ENCODE results near the gene JAKMIP1.
"Not testable (repeated sequence)": the region's sequence is repeated elsewhere in the genome, so short reads cannot be mapped to it uniquely, and the experiment has no call there.

The JAKMIP1 gene

DNA sequence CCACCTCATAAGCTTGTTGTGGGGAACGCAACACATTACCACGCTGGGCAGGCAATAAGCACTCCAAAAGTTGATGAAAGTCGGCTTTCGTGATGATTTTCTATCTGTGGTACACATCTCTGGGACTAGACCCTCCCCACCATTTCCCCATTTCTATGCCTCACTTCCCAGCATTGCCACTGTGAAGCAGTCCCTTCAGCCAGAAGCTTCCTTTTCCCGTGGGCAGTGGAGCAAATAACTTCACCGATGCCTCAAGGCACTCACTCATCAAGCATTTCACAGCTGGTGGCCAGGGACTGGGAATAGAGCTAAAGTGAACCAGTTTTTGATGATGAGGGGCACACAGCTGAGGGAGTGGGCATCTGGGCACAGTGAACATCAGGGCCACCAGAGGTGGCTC lies 201.0 kb downstream of the JAKMIP1 start:
- in situ Hi-C loops (cut with MboI; ENCODE audit: low sequenced_read_pairs): no loop called here

DNA sequence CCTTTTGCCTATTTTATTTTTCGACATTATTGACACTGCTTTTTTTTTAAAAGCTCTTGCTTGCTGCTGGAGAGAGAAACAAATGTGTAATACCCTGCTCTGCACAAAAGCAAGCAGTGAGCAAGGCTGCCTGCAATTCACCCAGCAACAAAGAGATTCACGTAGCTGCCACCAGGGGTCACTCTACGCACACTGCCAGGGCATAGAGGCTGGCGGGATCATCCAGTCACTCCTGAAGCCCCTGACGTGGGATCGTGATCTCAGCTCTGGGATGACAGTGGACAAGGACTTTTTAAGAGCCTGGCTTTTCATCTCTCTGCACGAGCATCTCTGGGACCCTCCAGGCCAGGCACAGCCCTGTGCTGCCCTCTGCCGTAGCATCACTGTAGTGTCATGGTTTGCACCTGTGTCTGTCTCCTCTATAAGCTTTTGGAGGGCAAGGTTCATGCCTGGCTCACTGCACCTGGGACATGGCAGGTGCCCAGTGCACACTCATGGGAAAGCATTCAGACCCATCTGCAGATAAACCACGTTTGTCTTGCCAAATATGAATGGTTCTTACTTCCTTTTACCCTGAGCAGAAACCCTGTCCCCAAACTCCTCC lies 201.9 kb downstream of the JAKMIP1 start:
- in situ Hi-C loops (cut with MboI; ENCODE audit: low sequenced_read_pairs): no loop called here

DNA sequence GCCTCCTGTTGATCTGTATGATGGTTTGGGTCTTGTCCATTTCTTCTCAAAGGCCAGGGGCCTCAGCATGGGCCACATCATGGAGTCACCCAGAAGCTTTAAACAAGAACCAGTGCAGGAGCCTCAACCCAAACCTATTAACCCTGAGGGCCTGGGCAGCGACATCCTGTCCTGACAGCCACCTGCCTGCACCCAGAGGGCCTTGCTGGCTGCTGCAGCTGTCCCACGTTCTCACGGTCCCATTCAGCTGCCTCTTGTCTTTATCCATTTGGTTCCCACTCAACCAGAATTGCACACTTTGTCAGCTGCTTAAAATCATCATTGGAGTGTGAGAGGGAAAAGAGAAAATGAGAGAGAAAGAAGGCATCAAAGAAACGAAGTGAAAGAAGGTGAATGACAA lies 203.7 kb downstream of the JAKMIP1 start:
- in situ Hi-C loops (cut with MboI; ENCODE audit: low sequenced_read_pairs): no loop called here

DNA sequence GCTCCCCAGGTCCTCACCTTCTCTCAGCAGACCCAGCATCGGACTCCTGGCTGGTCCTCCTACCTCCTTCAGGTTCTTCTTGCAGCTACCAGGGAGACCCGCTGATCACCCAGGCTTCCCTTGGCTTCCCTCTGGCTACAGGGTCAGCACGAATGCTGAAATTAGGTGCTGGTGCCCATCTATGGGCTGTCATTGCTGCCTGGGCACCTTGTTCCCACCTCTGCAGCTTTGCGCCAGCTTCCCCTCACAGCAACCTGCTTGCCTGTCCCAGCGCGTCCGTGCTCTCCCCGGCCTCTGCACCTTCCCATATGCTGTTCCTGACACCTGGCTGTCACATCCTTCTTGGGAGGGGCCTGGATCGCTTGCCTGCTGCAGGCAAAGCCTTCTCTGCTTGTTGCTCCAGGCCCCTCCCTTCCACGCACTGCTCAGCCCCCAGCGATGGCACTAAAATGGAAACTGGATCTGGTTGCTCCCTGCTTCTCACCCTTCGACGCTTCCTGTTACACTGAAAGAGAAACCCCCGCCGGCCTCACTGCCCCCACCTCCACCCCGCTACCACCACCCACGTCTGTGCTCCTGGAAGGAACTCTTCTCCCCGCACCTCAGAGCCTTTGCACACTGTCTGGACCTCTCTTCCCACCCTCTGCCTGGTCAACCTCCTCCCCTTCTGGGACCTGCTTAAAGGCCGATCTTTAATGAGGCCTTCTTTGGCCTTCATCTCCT lies 204.3 kb downstream of the JAKMIP1 start:
- in situ Hi-C loops (cut with MboI; ENCODE audit: low sequenced_read_pairs): no loop called here

DNA sequence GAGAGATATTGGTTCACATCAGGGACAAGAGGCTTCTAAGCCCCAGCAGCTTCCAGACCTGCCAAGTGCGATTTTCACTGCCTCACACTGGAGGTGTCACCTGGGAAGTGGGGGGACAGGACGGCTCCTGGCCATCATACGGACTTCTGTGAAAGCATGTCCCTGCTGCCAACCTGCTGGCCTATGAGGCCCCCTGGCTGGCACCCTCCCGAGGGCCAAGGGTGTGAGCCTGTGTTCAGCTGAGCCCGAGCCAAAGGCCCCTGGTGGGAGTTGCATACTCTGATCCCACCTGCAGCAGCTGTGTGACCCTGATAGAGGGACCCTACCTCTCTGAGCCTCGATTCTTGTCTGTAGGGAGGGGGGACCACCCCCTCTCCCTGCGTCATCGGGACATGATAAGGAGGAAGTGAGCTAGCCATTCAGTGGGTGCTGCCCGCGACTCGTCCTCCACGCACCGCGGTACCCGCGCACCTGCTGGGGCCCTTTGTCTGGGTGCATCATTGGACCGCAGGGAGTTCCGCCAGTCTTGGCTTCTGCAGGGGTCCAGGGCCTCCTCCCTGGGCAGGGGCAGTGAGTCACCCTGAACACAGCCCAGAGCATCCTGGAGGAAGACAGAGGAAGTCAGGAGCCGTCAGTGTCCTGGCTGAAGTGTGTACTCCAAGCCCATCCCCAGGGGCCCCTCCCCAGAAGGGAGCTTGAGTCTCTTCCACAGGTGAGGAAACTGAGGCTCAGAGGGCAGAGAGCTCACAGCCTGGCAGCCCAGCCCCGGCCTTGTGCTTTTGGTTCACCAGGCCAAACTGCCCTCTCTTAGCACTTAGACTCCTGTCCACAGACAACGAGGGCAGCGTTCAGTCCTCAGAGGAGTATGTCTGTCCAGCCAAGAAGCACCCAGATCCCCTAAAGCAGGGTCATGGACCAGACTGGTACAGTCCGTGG lies 206.2 kb downstream of the JAKMIP1 start:
- in situ Hi-C loops (cut with MboI; ENCODE audit: low sequenced_read_pairs): no loop called here

DNA sequence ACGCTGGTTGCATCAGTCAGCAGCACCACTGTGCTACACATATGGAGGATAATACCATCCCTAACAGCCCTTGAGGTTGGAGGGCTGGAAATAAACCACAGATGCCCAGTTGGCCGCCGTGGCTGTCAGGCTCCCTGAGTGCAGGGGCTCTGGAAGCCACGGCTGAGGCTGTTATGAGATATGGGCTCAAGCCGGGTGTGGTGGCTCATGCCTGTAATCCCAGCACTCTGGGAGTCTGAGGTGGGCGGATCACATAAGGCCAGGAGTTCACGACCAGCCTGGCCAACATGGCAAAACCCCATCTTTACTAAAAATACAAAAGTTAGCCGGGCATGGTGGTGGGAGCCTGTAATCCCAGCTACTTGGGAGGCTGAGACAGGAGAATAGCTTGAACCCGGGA lies 207.0 kb downstream of the JAKMIP1 start:
- in situ Hi-C loops (cut with MboI; ENCODE audit: low sequenced_read_pairs): not testable (repeated sequence)

DNA sequence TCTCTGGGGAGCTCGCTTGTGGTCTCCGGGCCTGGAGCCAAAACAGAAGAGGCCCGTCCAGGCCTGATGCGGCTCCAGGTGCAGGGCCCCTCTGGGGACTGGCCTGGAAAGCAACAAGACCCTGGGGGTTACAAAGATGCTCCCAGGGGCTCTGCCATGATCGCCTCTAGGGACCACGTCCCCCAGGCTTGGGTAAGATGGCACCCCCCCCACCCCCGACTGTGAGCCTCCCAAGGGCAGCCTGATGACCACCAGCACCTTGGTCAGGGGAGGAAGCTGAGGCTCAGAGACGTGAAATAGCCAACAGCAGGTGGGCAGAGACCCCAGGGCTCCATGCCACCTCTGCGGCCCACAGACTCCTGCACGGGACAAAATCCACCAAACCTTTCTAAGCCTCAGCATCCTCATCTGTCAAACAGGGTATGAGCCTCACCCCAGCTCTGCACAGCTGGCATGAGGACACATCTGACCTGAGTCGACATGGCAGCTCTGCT lies 207.5 kb downstream of the JAKMIP1 start:
- in situ Hi-C loops (cut with MboI; ENCODE audit: low sequenced_read_pairs): no loop called here

DNA sequence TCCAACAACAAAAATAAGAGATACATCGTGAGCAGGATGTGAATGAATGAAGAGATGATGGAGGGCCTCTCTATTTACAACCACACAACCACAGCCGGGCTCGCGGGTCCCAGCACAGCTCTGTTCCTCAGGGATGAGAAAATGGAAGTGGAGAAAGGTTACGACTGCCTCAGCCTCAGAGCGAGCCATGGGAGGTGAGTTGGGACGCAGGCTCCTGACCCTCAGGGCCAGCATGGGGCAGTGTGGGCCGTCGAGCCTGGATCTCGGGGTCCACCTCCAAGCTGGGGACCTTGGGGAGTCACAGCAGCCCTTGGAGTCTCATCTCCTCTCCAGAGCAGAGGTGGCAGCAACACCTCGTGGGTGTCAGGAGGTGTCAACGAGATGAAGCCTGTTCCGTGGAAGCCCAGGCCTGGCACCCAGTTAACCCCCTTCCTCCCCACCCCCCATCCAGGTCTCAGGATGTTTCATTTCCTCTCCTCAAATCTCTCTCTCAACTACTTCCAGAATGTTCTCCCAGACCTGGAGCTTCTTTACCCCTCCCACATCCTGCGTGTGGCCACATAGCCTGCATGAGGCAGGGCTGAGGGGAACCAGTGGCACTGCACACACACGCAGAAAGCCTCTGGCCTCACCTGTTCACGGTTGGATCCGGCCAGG lies 208.1 kb downstream of the JAKMIP1 start:
- in situ Hi-C loops (cut with MboI; ENCODE audit: low sequenced_read_pairs): no loop called here

DNA sequence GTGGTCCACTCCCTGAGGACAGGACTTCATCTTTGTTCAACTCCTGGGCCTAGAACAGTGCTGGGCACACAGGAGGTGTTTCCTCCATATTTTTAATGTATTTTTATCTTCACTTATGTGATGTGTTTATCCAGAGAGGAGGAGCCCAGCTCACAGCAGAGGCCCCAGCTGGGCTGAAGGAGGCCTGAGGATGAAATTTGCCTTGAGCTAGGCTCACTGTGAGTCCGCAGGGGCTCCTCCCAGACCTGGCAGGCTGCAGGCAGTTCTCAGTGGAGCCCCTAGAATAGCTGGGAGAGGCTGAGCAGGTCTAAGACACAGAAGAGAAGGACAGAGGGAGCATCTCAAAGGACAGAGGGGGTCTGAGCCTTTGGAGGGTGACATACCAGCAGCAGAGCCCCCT lies 208.9 kb downstream of the JAKMIP1 start:
- in situ Hi-C loops (cut with MboI; ENCODE audit: low sequenced_read_pairs): no loop called here

DNA sequence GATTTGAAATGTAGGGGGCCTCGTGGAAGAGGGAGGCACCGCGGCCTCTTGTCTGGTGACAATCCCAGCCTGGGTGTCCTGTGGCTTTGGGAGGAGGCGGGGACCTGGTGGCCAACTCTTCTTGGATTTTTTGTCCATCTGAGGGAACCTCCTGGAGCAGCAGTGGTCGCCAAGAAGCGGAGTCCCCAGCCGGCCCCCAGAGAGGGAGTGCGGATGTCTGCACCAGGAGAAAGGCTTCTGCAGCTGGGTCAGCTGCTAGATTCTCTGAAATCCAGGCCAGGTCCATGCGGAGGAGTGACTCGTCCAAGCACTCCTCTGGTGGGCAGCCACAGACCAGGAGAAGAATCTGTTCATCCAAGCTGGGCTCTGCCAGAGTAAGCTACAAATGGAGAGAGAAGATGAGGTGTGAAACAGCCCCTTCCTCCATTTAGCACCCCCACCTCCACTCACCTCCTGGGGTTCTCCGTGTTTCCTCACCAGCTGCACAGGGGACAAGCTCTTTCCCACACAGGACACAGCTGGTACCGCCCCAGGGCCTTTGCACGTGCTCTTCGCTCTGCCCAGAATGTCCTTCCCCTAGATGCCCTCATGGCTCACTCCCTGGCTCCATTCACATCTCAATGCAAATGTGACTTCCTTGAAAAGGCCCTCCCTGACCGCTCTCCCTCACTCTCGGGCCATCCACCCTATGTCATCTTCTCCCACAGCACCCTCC lies 209.7 kb downstream of the JAKMIP1 start:
- in situ Hi-C loops (cut with MboI; ENCODE audit: low sequenced_read_pairs): no loop called here

DNA sequence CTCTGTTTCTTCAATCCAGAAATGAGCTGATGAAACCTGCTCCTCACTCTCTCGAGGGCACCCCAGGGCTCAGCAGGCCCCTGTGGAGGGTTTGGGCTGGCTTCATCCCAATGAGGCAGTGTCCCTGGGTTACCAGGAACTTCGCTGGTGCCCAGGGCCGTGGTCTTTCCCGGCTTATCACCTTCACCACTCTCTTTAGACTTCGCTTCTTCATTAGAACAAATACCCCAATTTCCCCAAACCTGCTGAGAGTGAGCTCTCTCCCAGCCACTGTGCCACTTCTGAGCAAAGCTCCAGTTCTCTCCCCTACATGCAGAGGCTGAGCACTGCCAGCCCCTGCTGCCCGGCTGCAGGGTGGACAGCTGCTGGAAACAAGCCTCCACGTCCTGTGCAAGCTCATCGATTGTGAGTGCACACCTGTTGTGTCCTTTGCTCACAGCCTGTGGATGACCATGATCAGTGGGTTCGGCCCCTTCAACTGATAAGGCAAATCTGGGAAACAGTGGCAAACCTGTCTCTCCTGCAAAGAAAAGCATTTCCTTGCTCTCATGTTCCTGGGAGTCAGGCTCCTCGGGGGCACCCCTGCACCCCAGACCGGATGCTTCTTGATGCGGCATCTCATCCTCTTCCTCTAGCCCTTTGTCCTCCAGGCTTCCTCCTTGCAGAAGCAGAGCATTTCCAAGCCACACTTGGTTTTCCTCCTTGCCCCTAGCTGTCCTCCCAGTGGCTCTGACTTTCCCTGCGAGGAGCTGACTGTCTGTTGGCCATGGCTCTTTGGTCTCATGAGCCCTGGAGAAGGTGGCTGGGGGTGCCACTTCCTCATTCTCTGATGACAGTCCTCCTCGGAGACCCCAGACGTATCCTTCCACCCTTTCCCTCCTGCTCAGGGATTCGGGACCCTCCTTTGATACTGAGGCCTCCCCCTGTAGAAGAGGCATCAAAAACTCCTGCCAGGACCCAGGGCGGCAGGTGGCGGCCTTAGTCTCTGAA lies 210.8 kb downstream of the JAKMIP1 start:
- in situ Hi-C loops (cut with MboI; ENCODE audit: low sequenced_read_pairs): no loop called here

DNA sequence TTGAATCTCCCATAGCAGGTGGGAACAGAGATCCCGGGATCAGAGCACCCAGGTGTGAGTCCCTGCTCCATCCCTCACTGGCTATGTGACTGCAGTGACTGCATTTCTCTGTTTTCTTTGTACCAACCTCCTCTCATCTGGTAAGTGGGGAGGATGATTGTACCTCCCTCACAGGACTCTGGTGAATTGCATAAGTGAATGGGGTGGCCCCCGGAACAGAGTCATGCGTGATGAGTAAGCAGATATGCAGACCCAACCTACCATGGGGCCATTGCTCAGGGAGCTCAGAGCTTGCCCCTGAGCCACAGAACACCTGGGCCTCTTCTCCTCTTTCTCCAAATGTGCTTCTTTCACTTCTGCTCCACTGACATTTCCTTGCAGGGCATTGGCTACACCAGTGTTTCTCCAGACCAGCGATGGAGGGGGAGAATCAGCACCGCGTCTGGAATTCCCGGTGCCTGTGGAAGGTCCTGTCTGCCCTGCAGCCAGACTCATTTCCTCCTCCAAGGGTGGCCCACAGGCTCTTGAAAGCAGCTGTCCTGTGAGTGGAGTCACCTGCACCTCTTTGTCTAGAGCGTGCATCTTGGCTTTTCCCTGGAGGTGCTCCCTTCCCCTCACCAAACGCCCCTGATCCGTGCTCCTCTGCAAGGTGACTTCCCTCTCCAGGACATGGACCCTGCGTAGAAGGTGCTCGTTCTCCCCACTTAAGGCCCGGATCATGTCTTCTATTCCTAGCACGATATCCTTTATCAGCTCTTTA lies 212.1 kb downstream of the JAKMIP1 start:
- in situ Hi-C loops (cut with MboI; ENCODE audit: low sequenced_read_pairs): no loop called here

DNA sequence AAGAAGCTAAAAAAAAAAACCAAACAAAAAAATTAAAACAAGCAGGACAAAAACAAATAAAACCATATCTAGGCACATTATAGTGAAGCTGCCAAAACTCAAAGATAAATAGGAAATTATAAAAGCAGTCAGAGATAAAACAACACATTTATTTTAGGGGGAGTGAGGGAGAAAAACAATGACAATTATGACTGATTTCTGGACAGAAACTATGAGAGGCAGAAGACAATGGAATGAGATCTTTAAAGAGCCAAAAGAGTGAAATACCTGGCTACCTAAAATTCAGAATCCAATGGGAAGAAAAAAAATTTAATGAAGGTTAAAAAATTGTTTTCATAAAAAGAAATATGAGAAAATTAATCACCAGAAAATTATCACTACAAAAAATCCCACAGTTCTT lies 215.5 kb downstream of the JAKMIP1 start:
- in situ Hi-C loops (cut with MboI; ENCODE audit: low sequenced_read_pairs): no loop called here

DNA sequence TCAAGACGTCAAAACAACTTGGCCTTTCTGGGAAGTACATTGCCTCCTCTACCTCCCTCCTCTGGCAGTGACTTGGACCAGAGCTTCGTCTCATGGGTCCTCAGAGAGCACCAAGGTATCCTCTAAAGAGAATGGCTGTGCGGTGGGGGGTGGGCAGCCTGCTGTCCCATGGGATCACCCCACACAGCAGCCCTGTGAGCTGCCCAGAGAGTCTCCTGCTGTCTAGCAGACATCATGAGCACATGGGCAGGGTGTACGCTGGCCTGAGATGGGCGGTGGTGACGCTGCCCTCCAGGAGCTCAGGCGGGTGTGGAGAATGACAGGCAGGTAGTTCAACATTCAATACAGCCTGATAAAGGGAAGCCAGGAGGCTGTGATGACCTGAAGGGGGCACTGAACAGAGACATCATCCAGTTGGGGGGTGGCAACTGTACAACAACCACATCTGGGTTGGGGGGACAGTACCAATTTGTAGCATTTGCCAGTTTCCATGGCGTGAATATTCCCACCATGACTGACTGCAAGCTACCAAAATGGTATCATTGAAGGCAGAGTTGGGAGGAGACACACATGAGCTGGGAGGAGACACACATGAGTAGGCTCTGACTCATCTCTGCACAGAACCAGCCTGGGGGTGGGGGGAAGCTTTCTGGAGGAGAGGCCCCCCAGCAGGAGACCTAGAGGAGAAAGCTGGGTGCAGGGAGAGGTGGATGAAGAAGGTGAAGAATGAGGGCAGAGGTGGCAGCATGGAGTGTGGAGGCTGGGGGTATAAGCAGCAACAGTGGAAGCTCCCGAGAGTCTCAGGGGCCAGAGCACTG lies 218.0 kb downstream of the JAKMIP1 start:
- in situ Hi-C loops (cut with MboI; ENCODE audit: low sequenced_read_pairs): no loop called here

DNA sequence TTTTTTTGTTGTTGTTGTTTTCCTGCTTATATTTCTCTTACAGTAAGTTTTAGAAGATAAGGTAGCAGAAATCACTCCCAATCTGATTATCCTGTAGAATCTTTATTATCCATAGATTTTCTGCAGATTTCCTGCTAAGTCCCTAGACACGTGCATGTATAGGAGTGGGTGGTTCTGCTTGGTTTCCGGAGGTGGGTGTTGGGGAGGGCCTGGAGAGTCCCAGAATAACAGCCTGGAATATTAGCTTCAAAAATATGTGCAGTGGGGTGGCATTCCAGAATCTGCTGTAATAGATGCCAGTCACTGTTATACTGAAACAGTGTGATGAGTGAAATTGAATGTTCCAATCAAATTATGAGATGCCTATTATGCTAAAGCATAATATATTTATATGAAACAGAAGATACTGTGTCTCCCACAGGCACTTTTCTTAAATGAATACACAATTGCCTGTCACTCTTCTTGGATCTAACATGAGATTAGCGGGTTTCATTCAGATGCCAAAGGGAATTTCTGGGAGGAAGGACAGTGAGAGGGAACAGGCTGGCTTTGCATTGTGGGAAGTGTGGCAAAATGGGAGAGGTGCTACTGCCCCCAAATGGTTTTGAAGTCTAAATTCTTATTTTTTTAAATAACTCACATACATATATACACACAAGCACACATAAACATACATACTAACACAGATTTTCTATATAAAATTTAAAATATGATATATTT lies 219.8 kb downstream of the JAKMIP1 start:
- in situ Hi-C loops (cut with MboI; ENCODE audit: low sequenced_read_pairs): no loop called here

DNA sequence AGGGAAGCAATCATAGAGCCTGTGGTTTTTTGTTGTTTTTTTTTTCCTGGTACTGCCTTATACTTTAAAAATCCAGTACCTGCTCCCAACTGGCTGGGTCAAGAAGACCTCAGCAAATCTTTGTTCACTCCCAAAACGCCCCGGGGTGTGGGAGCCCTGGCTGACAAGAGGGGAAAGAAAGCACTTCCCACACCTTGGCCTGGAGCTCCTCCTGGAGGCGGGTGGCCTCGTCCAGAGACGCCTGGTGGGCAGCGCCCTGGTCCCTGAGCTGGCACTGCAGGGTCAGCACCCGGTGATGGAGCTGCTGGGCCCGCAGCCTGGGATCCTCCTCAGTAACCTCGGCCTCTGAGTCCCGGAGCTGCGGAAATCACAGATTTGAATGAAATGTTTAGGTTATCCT lies 220.4 kb downstream of the JAKMIP1 start:
- in situ Hi-C loops (cut with MboI; ENCODE audit: low sequenced_read_pairs): no loop called here

DNA sequence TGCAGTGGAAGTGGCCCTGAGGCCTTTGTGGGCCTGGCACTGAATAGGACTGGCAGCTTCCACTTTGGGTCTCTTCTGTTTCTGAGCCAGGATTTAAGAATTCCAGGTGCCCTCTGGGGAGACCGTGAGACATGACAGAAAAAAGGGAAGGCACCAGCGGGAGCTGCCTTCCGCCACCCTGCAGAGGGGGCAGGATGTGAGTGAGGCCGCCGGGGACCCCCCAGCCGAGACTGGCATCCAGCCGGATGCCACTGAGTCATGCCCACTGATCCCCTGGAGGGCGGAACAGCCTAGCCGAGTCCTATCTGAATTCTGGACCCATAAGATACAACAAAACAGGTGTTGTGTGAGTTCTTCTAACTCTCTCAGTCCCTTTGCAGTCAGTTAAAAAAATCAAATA lies 223.4 kb downstream of the JAKMIP1 start:
- in situ Hi-C loops (cut with MboI; ENCODE audit: low sequenced_read_pairs): no loop called here
